Ascending aorta (tissue), 2 donors: ENCODE data around the gene ZNF497. TPM values are rescaled to one million over a fixed set of nuclear protein-coding genes. Genes with fewer than 3 reads are reported as not detected.
"Not testable (repeated sequence)": the region's sequence is repeated elsewhere in the genome, so short reads cannot be mapped to it uniquely, and the experiment has no call there.

Source experiments
- DNase-seq, 2 donors: peaks; one replicate each; pipeline ENCODE4 v3.0.0-alpha.2; 2019; ENCODE audit warnings: low spot score in 2 of 2
- H3K27ac ChIP-seq, 2 donors: fragments of 200-600 bp; sonication (generic); one replicate each; pipeline ENCODE4 v1.5.1; 2016 to 2017; ENCODE audit warnings: mild to moderate bottlenecking in 1 of 2
- H3K27me3 ChIP-seq: fragments of 200-600 bp; sonication (generic); one replicate; pipeline ENCODE4 v1.5.1; 2017
- H3K36me3 ChIP-seq, 2 donors: fragments of 200-600 bp; sonication (generic); one replicate each; pipeline ENCODE4 v1.5.1; 2016
- H3K4me1 ChIP-seq, 2 donors: fragments of 200-600 bp; sonication (generic); one replicate each; pipeline ENCODE4 v1.5.1; 2016 to 2017; ENCODE audit warnings: mild to moderate bottlenecking in 1 of 2
- H3K4me3 ChIP-seq, 2 donors: fragments of 200-600 bp; sonication (generic); one replicate each; pipeline ENCODE4 v1.5.1; 2016 to 2017; ENCODE audit warnings: mild to moderate bottlenecking in 1 of 2
- H3K9me3 ChIP-seq, 2 donors: fragments of 200-600 bp; sonication (generic); one replicate each; pipeline ENCODE4 v1.5.1; 2016
- intact Hi-C: fragments of 100-400 bp; cut with DNase I; formaldehyde crosslinking; loops from one replicate; pipeline ENCODE4 v1.15.1; 2023
- total RNA-seq: library from RNA; depleted of rRNA; stranded (reverse); fragments of >200 nt; gene quantifications from one replicate; pipeline ENCODE4 v1.1.0, GENCODE V29; 2016
- TF ChIP-seq, protein P1 (sequence below), 3 experiments: fragments of 200-600 bp in 2 of 3; fragments of 450-650 bp in 1 of 3; sonication (generic) in 2 of 3; IDR thresholded peaks; one replicate each; pipeline ENCODE4 v1.5.1; 2016 to 2019; ENCODE audit warnings: antibody characterized with exemption in 3 of 3, mild to moderate bottlenecking in 1 of 3, moderate library complexity in 1 of 3

Gene ZNF497
- total RNA-seq, 1 donor from 2014 or later = not detected

DNA sequence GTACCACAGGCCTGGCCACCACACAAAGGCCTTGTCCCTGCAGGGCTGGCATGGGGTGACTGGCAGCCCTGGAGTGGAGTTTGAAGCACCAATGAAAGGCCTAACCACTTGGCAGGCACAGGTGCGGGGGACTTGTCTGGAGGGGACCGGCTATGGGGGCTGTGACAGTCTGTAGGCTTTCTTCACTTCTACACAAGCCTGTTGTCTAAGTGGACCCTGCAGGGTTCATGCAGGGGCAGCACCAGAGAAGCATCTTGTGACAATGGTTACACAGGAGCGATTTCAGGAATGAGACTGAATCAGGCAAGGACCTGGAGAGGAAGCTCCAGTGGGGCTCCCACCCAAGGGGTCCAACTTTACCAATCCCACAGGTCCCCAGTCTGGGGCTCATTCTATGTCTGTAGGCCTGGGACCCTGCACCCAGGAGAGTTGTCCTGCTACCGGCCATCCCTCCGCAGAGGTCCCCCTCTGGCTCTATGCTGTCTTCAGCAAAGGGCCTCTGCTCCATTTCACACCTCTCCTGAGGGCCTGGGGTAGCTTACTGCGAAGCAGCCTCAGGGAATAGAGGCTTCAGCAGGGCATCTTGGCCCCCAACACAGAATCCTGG is 20.5 kb upstream of the ZNF497 start:
- no peak for DNase-seq
- no peak overlapping the region for H3K27ac ChIP-seq
- TF ChIP-seq, protein P1, sequence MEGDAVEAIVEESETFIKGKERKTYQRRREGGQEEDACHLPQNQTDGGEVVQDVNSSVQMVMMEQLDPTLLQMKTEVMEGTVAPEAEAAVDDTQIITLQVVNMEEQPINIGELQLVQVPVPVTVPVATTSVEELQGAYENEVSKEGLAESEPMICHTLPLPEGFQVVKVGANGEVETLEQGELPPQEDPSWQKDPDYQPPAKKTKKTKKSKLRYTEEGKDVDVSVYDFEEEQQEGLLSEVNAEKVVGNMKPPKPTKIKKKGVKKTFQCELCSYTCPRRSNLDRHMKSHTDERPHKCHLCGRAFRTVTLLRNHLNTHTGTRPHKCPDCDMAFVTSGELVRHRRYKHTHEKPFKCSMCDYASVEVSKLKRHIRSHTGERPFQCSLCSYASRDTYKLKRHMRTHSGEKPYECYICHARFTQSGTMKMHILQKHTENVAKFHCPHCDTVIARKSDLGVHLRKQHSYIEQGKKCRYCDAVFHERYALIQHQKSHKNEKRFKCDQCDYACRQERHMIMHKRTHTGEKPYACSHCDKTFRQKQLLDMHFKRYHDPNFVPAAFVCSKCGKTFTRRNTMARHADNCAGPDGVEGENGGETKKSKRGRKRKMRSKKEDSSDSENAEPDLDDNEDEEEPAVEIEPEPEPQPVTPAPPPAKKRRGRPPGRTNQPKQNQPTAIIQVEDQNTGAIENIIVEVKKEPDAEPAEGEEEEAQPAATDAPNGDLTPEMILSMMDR (IDR thresholded peaks at IDR 0.05) = no peak
- no peaks in the 10 kb centered on the region for H3K9me3 ChIP-seq
- intact Hi-C loops = no loop called here
- no peak overlapping the region for H3K4me3 ChIP-seq
- peaks cover 13 to 36% of the 10 kb centered on the region in 2 donors for H3K4me1 ChIP-seq
- no peaks in the 10 kb centered on the region for H3K27me3 ChIP-seq
- peaks cover 0 to under 1% of the 10 kb centered on the region in 2 donors for H3K36me3 ChIP-seq

DNA sequence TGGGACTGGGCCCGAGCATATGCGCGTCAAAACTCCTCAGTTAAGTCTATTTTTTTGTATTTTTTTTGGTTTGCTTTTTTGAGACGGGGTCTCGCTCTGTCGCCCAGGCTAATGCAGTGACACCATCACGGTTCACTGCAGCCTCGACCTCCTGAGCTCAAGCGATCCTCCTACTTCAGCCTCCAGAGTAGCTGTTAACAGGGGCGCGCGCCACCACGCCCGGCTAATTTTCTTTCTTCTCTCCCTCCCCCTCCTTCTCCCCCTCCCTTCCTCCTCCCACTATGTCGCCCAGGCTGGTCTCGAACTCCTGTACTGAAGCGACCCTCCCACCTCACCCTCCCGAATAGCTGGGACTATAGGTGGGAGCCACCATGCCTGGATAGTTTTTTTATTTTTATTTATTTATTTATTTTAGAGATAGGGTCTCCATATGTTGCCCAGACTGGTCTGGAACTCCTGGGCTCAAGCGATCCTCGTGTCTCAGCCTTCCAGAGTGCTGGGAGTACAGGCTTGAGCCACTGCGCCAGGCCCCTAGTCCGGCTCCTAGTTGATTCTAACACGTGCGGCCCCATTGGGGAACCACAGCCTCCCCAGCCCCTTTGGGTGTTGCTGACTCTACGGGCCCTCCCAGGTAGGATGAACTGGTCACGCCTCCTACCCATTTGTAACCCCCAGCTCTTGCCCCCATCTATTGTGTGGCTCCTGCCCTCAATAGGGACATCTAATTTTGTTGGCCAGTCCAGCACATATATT is 19.1 kb upstream of the ZNF497 start:
- no peaks in the 10 kb centered on the region for H3K27me3 ChIP-seq
- intact Hi-C loops = loop anchor here (1.0 kb wide), 4 partner anchors 19 to 138 kb away; partner anchors contain the start of genes ZBTB45, ZNF132 and ZNF497
- peak overlapping the region; percentile 82 to 86 for H3K4me3 ChIP-seq
- no peaks in the 10 kb centered on the region for H3K36me3 ChIP-seq
- no peak for DNase-seq
- peaks cover 13 to 29% of the 10 kb centered on the region in 2 donors for H3K4me1 ChIP-seq
- TF ChIP-seq, protein P1 (IDR thresholded peaks at IDR 0.05) = no peak
- H3K27ac ChIP-seq = peak overlapping the region; percentile 84 to 91
- no peaks in the 10 kb centered on the region for H3K9me3 ChIP-seq

DNA sequence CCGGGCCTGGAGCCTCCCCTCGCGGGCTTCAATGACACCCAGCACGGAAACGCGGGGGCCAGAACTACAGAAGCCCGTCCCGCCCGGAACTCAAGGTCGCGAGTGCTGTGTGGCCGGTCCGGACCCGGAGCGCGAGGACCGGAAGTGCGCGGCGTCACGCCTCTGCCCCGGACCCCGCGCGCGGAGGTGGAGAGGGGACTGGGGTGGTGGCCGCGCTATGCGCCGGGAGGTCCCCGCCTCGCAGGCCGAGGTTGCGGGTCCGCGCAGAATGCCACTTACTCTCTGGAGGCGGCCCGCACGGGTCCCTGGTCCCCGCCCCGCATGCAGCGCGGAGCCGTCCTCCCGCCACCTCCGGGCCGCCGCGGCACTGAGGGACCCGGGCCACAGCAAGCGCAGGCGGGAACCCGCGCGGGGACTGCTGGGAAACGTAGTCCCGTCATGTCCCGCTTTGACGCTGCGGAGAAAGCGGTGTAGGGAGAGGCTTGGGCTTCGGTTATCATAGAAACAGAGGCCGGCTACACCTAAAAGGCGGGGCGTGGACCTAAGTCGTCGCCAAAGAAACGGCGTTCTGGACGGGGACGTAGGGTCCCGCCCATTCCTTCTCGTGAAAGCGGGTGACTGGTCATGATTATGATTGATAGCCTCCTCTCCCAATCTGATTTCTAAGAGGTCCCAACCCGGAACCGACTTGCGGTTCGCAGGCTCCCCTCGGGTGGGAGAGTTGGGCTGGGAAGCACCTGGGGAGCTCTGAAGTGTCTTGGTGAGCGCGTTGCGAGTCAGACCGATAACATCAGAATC is 18.3 kb upstream of the ZNF497 start, which contains the start of gene ZNF837:
TSS of gene ZNF837 (minus strand) at position 369 of the 798 bp plus-strand sequence. CDS start 11,698 bp downstream, outside the sequence.
- TF ChIP-seq, protein P1 (IDR thresholded peaks at IDR 0.05) = no peak
- peak; percentile 99 for DNase-seq
- no peaks in the 10 kb centered on the region for H3K27me3 ChIP-seq
- peaks cover 8 to 24% of the 10 kb centered on the region in 2 donors for H3K4me1 ChIP-seq
- intact Hi-C loops = loop anchor here (1.0 kb wide), 6 partner anchors 19 to 138 kb away; partner anchors contain the start of genes ERVK3-1, ZBTB45, ZNF132 and ZNF497
- H3K4me3 ChIP-seq = peak within 1 kb of the TSS; percentile 82 to 86
- no peaks in the 10 kb centered on the region for H3K36me3 ChIP-seq
- H3K27ac ChIP-seq = peak within 1 kb of the TSS; percentile 84 to 91
- H3K9me3 ChIP-seq = no peaks in the 10 kb centered on the region

DNA sequence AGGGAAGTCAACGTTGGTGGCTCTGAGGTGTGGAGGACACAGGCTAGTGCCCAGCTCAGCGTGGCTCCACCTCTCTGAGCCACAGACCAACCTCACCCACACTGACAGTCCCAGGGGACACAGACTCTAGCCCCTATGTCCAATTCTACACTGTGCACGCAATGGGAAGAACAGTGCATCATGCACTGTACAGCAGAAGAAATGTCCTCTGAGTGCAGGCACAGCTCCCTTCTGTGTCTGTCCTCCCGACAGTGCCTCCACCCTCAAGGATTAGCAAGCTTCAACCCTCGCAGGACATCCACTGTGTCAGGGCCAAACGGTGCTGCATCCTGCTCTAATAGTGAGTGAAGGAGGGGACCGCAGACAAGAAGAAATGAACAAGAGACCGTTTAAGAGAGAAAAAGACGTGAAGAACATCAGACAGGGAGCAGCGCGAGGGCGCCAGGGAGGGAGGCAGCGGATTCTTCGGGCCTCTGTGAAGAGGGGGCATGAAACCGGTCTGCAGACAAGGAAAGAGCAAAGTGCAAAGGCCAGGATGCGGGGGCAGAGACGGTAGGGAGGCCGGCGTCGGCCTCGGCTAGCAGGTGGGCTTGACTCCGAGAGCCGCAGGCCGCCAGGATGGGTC is 17.6 kb upstream of the ZNF497 start:
- Histone ChIP-seq H3K9me3 (no peaks in the 10 kb centered on the region), H3K36me3 (no peaks in the 10 kb centered on the region), H3K4me1 (peaks cover 3 to 17% of the 10 kb centered on the region in 2 donors), H3K4me3 (peak overlapping the region; percentile 82 to 86), H3K27me3 (no peaks in the 10 kb centered on the region), H3K27ac (peak overlapping the region; percentile 84 to 91)
- no peak for DNase-seq
- intact Hi-C loops = loop anchor here (1.0 kb wide), 2 partner anchors 53 to 75 kb away; partner anchors contain the start of gene ERVK3-1
- TF ChIP-seq, protein P1 (IDR thresholded peaks at IDR 0.05) = no peak

DNA sequence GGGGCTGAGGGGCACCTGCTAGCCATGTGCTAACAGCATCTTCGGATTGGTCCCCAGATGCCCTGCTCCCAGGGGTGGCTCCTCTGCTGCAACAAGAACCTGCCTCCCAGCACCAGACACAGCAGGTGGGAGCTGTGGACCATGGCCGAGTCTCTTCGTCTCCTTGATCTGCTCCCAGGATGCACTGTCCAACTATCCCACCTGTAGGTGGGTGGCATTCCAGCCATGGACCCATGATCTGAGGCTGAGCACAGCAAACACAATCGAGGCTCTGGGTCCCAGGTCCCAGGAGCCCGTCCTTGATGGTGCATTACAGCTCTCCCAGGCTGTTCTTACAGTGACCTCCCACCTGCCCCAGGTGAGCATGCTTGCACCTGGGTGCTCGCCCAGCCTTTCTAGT is 16.7 kb upstream of the ZNF497 start:
- Histone ChIP-seq H3K4me3 (no peak overlapping the region), H3K4me1 (peaks cover 3 to 16% of the 10 kb centered on the region in 2 donors), H3K36me3 (no peaks in the 10 kb centered on the region), H3K27me3 (no peaks in the 10 kb centered on the region), H3K27ac (no peak overlapping the region), H3K9me3 (no peaks in the 10 kb centered on the region)
- DNase-seq = no peak
- TF ChIP-seq, protein P1 (IDR thresholded peaks at IDR 0.05) = no peak
- intact Hi-C loops = no loop called here

DNA sequence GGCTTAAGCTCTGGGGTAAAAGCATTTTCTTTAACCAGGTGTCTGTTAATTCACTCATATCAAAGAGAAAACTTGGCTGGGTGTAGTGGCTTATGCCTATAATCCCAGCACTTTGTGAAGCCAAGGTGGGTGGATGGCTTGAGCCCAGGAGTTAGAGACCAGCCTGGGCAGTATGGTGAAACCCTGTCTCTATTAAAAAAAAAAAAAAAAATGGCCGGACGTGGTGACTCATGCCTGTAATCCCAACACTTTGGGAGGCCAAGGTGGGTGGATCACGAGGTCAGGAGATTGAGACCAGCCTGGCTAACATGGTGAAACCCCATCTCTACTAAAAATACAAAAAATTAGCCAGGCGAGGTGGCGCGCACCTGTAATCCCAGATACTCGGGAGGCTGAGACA is 14.2 kb upstream of the ZNF497 start:
- peaks cover 3 to 12% of the 10 kb centered on the region in 2 donors for H3K4me1 ChIP-seq
- H3K4me3 ChIP-seq, H3K27ac ChIP-seq, H3K36me3 ChIP-seq, intact Hi-C loops, H3K9me3 ChIP-seq, H3K27me3 ChIP-seq, DNase-seq: not testable (repeated sequence)
